Sigmoid colon (tissue), 4 donors: ENCODE results near the gene ATP6V0E1.

Experiments
- EP300 ChIP-seq, 4 donors: sonication (generic); formaldehyde crosslinking; IDR thresholded peaks; one replicate each; pipeline ENCODE4 v1.6.1; 2017; ENCODE audit warnings: antibody characterized with exemption in 4 of 4
- POLR2A ChIP-seq, 2 donors: fragments of 450-650 bp; IDR thresholded peaks; one replicate each; pipeline ENCODE4 v1.6.1; 2016; ENCODE audit warnings: antibody characterized with exemption in 2 of 2, mild to moderate bottlenecking in 2 of 2, moderate library complexity in 2 of 2
- POLR2AphosphoS5 ChIP-seq, 4 donors: sonication (generic); formaldehyde crosslinking; IDR thresholded peaks; one replicate each; pipeline ENCODE4 v1.6.1; 2017; ENCODE audit warnings: antibody characterized with exemption in 4 of 4
- TF ChIP-seq, protein P1 (sequence below), 4 experiments: fragments of 450-650 bp in 3 of 4; fragments of 200-600 bp in 1 of 4; IDR thresholded peaks; one replicate each; pipeline ENCODE4 v1.5.1; 2016 to 2019; ENCODE audit warnings: antibody characterized with exemption in 4 of 4, mild to moderate bottlenecking in 3 of 4, moderate library complexity in 2 of 4

DNA sequence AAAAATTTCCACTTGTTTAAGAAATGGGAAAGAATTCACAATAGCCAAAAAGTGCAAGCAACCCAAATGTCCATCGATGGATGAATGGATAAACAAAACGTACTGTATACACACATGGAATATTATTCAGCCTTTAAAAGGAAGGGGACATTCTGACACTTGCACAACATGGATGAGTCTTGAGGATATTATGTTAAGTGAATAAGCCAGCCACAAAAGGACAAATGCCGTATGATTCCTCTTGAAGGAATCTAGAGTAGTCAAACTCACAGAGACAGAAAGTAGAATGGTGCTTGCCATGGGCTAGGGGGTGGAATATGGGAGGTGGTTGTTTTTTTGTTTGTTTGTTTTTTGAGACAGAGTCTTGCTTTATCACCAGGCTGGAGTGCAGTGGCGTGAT lies 3.8 kb upstream of the ATP6V0E1 start:
- TF ChIP-seq, protein P1, sequence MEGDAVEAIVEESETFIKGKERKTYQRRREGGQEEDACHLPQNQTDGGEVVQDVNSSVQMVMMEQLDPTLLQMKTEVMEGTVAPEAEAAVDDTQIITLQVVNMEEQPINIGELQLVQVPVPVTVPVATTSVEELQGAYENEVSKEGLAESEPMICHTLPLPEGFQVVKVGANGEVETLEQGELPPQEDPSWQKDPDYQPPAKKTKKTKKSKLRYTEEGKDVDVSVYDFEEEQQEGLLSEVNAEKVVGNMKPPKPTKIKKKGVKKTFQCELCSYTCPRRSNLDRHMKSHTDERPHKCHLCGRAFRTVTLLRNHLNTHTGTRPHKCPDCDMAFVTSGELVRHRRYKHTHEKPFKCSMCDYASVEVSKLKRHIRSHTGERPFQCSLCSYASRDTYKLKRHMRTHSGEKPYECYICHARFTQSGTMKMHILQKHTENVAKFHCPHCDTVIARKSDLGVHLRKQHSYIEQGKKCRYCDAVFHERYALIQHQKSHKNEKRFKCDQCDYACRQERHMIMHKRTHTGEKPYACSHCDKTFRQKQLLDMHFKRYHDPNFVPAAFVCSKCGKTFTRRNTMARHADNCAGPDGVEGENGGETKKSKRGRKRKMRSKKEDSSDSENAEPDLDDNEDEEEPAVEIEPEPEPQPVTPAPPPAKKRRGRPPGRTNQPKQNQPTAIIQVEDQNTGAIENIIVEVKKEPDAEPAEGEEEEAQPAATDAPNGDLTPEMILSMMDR (IDR thresholded peaks at IDR 0.05) = no peak
- TF ChIP-seq POLR2AphosphoS5 (IDR thresholded peaks at IDR 0.05) = no peak
- no peak for TF ChIP-seq POLR2A (IDR thresholded peaks at IDR 0.05)
- TF ChIP-seq EP300 (IDR thresholded peaks at IDR 0.05) = no peak
